Measurements from ENCODE around the gene COQ2. TPM values are rescaled to one million over a fixed set of nuclear protein-coding genes. Genes with fewer than 3 reads are reported as not detected.
"Not testable (repeated sequence)": the region's sequence is repeated elsewhere in the genome, so short reads cannot be mapped to it uniquely, and the experiment has no call there.

The COQ2 gene
- polyA plus RNA-seq, 2 donors, result 9.1 to 12.5 TPM

GRCh38 chr4:83235645-83236133 lies 48.9 kb downstream of the COQ2 start:
- H3K27ac ChIP-seq (ENCODE audit: low read depth in 2 of 2, low read length in 1 of 2); H3K4me1 ChIP-seq (ENCODE audit: control insufficient read depth in 2 of 2, insufficient read depth in 2 of 2, low read length in 1 of 2); H3K4me3 ChIP-seq (ENCODE audit: low read depth in 1 of 2, low read length in 2 of 2); H3K9me3 ChIP-seq (ENCODE audit: control insufficient read depth in 2 of 2, insufficient read depth in 1 of 2, low read depth in 1 of 2, low read length in 1 of 2); H3K27me3 ChIP-seq (ENCODE audit: control insufficient read depth in 1 of 2, insufficient read depth in 2 of 2, low read length in 2 of 2); H3K36me3 ChIP-seq (ENCODE audit: control insufficient read depth in 2 of 2, insufficient read depth in 2 of 2, low read length in 1 of 2): not testable (repeated sequence)
- 64 to 78% methylated on average over 3 of the region's 3 CpGs for WGBS, 2 donors

DNA sequence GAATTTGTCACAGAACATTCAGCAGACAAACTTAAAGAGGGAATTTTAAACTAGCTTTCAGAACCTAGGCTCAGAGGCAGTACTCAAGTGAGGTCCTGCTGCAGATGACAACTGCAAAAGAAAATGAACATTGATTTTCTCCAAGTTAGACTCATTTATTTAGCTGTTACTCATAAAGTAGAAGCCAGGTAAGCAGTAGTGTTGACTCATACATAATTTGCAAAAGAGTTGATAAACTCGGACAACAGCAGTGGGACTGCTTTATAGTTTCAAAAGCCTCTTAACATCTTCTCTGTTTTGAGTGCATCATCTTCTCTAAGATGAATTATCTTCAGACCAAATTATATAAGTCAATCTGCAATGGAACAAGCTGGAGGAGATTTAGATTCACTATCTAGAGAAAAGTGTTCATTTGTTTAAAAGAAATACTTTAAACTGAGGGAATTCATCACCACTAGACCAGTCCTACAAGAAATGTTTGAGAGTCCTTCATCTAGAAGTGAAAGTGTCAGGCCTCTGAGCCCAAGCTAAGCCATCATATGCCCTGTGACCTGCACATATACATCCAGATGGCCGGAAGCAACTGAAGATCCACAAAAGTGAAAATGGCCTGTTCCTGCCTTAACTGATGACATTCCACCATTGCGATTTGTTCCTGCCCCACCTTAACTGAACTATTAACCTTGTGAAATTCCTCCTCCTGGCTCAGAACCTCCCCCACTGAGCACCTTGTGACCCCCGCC lies 49.5 kb downstream of the COQ2 start:
- H3K27me3 ChIP-seq (ENCODE audit: control insufficient read depth in 1 of 2, insufficient read depth in 2 of 2, low read length in 2 of 2), result no peaks in the 10 kb centered on the region
- 83 to 87% methylated on average over 4 of the region's 4 CpGs for WGBS, 2 donors
- H3K36me3 ChIP-seq (ENCODE audit: control insufficient read depth in 2 of 2, insufficient read depth in 2 of 2, low read length in 1 of 2), result no peaks in the 10 kb centered on the region
- no peak overlapping the region for H3K4me3 ChIP-seq (ENCODE audit: low read depth in 1 of 2, low read length in 2 of 2)
- no peaks in the 10 kb centered on the region for H3K9me3 ChIP-seq (ENCODE audit: control insufficient read depth in 2 of 2, insufficient read depth in 1 of 2, low read depth in 1 of 2, low read length in 1 of 2)
- H3K4me1 ChIP-seq (ENCODE audit: control insufficient read depth in 2 of 2, insufficient read depth in 2 of 2, low read length in 1 of 2), result no peaks in the 10 kb centered on the region
- H3K27ac ChIP-seq (ENCODE audit: low read depth in 2 of 2, low read length in 1 of 2), result no peak overlapping the region

GRCh38 chr4:83234387-83234786 lies 50.2 kb downstream of the COQ2 start:
- not testable (repeated sequence) for H3K36me3 ChIP-seq (ENCODE audit: control insufficient read depth in 2 of 2, insufficient read depth in 2 of 2, low read length in 1 of 2); H3K27me3 ChIP-seq (ENCODE audit: control insufficient read depth in 1 of 2, insufficient read depth in 2 of 2, low read length in 2 of 2); H3K4me1 ChIP-seq (ENCODE audit: control insufficient read depth in 2 of 2, insufficient read depth in 2 of 2, low read length in 1 of 2); H3K9me3 ChIP-seq (ENCODE audit: control insufficient read depth in 2 of 2, insufficient read depth in 1 of 2, low read depth in 1 of 2, low read length in 1 of 2); H3K4me3 ChIP-seq (ENCODE audit: low read depth in 1 of 2, low read length in 2 of 2); H3K27ac ChIP-seq (ENCODE audit: low read depth in 2 of 2, low read length in 1 of 2)
- WGBS, 2 donors, result 84 to 87% methylated on average over 3 of the region's 3 CpGs

DNA sequence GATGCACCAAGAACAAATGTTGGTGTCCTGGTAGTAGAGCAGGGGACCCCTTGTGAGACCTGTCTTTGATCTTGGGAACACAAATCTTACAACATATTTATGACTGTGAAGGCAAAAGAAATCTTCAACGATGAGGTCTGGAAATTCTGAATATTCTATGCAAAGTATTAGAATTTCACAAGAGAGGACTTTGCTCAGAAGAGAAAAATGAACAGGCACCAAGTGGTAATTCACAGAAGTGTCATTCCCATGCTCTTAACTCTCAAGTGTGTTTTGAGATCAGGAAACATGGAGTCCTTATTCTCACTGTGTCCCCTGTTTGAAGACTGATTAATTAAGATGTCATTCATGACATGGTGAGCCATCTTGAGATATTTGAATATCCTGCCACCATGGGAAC lies 52.5 kb downstream of the COQ2 start:
- Histone ChIP-seq H3K27ac (ENCODE audit: low read depth in 2 of 2, low read length in 1 of 2) (no peak overlapping the region), H3K36me3 (ENCODE audit: control insufficient read depth in 2 of 2, insufficient read depth in 2 of 2, low read length in 1 of 2) (no peaks in the 10 kb centered on the region), H3K4me1 (ENCODE audit: control insufficient read depth in 2 of 2, insufficient read depth in 2 of 2, low read length in 1 of 2) (no peaks in the 10 kb centered on the region), H3K27me3 (ENCODE audit: control insufficient read depth in 1 of 2, insufficient read depth in 2 of 2, low read length in 2 of 2) (no peaks in the 10 kb centered on the region), H3K4me3 (ENCODE audit: low read depth in 1 of 2, low read length in 2 of 2) (no peak overlapping the region), H3K9me3 (ENCODE audit: control insufficient read depth in 2 of 2, insufficient read depth in 1 of 2, low read depth in 1 of 2, low read length in 1 of 2) (no peaks in the 10 kb centered on the region)
- WGBS, 2 donors, result 58 to 73% methylated on average over 1 of the region's 1 CpG

DNA sequence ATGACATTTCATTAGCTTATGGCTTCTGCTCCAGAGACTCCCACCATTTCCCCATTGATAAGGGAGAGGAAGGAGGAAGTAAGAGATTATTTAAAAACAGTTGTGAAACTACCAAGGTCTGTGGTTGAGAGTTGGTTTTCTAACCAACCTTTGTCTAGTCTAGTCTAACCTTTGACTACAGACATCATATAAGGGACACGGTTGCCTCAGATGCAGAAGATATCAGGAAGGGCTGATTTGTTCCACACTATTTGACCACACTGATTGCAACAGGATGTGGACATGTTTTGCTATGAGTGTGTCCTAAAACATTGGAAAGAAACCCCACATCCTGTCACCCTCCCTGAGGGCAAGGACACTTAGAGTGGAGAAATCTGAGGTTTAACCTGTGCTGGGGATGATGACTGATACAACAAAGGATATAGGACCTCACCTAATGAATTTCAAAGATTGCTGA lies 53.0 kb downstream of the COQ2 start:
- H3K27ac ChIP-seq (ENCODE audit: low read depth in 2 of 2, low read length in 1 of 2), result no peak overlapping the region
- no peaks in the 10 kb centered on the region for H3K27me3 ChIP-seq (ENCODE audit: control insufficient read depth in 1 of 2, insufficient read depth in 2 of 2, low read length in 2 of 2)
- no peaks in the 10 kb centered on the region for H3K4me1 ChIP-seq (ENCODE audit: control insufficient read depth in 2 of 2, insufficient read depth in 2 of 2, low read length in 1 of 2)
- H3K9me3 ChIP-seq (ENCODE audit: control insufficient read depth in 2 of 2, insufficient read depth in 1 of 2, low read depth in 1 of 2, low read length in 1 of 2), result no peaks in the 10 kb centered on the region
- WGBS, 2 donors, result 55 to 72% methylated on average over 1 of the region's 1 CpG
- no peaks in the 10 kb centered on the region for H3K36me3 ChIP-seq (ENCODE audit: control insufficient read depth in 2 of 2, insufficient read depth in 2 of 2, low read length in 1 of 2)
- H3K4me3 ChIP-seq (ENCODE audit: low read depth in 1 of 2, low read length in 2 of 2), result no peak overlapping the region

DNA sequence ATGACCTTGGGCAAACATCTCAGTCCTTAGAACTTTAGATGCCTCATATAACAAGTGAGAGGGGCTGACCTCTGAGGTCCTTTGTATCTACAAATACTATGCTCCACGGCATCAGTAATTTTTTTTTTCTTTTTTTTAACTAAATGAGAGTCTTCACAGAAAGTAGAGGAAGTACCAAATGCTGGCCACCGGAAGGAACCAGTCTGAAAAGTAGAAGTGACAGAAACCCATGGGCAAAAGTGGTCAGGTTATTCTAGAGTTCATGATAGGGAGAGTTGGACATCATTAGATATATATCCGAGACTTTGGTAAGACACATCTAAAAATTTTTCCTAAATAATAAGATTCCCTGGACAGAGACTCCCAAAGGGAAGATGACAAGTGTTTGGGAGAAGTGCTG lies 53.7 kb downstream of the COQ2 start:
- no peaks in the 10 kb centered on the region for H3K36me3 ChIP-seq (ENCODE audit: control insufficient read depth in 2 of 2, insufficient read depth in 2 of 2, low read length in 1 of 2)
- no peaks in the 10 kb centered on the region for H3K27me3 ChIP-seq (ENCODE audit: control insufficient read depth in 1 of 2, insufficient read depth in 2 of 2, low read length in 2 of 2)
- no peak overlapping the region for H3K4me3 ChIP-seq (ENCODE audit: low read depth in 1 of 2, low read length in 2 of 2)
- H3K27ac ChIP-seq (ENCODE audit: low read depth in 2 of 2, low read length in 1 of 2), result no peak overlapping the region
- H3K9me3 ChIP-seq (ENCODE audit: control insufficient read depth in 2 of 2, insufficient read depth in 1 of 2, low read depth in 1 of 2, low read length in 1 of 2), result no peaks in the 10 kb centered on the region
- no peaks in the 10 kb centered on the region for H3K4me1 ChIP-seq (ENCODE audit: control insufficient read depth in 2 of 2, insufficient read depth in 2 of 2, low read length in 1 of 2)
- WGBS, 2 donors, result 74 to 77% methylated on average over 3 of the region's 3 CpGs

DNA sequence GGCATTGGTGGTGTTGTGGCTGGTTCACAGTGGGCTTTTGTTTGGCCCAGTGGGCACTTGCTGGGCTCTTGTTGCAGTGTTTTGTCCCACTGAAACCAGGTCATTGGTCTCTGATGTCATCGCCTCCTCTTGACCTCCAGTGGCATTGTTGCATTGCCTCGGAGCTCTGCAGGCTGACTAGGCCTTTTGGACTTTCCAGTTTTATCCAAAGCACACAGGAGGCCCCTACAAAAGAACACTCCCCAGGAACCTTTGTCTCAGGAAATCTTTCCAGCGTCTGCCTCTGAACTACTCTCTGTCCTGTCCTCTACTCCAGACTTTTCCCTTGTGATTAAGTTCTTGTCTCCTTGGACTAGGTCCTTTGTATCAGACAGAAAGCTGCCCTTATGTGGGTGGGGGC lies 54.8 kb downstream of the COQ2 start:
- no peaks in the 10 kb centered on the region for H3K27me3 ChIP-seq (ENCODE audit: control insufficient read depth in 1 of 2, insufficient read depth in 2 of 2, low read length in 2 of 2)
- no peaks in the 10 kb centered on the region for H3K4me1 ChIP-seq (ENCODE audit: control insufficient read depth in 2 of 2, insufficient read depth in 2 of 2, low read length in 1 of 2)
- WGBS, 2 donors, result 82 to 87% methylated on average over 3 of the region's 3 CpGs
- H3K4me3 ChIP-seq (ENCODE audit: low read depth in 1 of 2, low read length in 2 of 2), result no peak overlapping the region
- no peaks in the 10 kb centered on the region for H3K36me3 ChIP-seq (ENCODE audit: control insufficient read depth in 2 of 2, insufficient read depth in 2 of 2, low read length in 1 of 2)
- no peaks in the 10 kb centered on the region for H3K9me3 ChIP-seq (ENCODE audit: control insufficient read depth in 2 of 2, insufficient read depth in 1 of 2, low read depth in 1 of 2, low read length in 1 of 2)
- H3K27ac ChIP-seq (ENCODE audit: low read depth in 2 of 2, low read length in 1 of 2), result no peak overlapping the region

DNA sequence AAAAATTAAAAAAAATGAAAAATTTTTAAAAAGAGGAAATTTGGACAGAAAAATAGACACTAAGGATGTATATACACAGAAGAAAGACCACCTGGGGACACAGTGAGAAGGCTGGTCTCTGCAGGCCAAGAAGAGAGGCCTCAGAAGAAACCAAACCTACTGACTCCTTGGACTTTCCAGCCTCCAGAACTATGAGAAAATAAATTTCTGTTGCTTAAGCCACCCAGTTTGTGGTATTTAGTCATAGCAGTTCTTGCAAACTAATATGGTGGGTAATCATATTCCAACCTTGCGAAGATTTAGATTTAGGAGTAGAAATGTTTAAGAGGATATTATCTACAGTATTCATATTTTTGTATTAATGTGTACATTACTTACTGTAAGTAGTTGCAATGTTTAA lies 56.4 kb downstream of the COQ2 start:
- Histone ChIP-seq H3K36me3 (ENCODE audit: control insufficient read depth in 2 of 2, insufficient read depth in 2 of 2, low read length in 1 of 2) (no peaks in the 10 kb centered on the region), H3K9me3 (ENCODE audit: control insufficient read depth in 2 of 2, insufficient read depth in 1 of 2, low read depth in 1 of 2, low read length in 1 of 2) (no peaks in the 10 kb centered on the region), H3K27ac (ENCODE audit: low read depth in 2 of 2, low read length in 1 of 2) (no peak overlapping the region), H3K4me3 (ENCODE audit: low read depth in 1 of 2, low read length in 2 of 2) (no peak overlapping the region), H3K27me3 (ENCODE audit: control insufficient read depth in 1 of 2, insufficient read depth in 2 of 2, low read length in 2 of 2) (no peaks in the 10 kb centered on the region), H3K4me1 (ENCODE audit: control insufficient read depth in 2 of 2, insufficient read depth in 2 of 2, low read length in 1 of 2) (no peaks in the 10 kb centered on the region)
- WGBS, 2 donors, result 97 to 100% methylated on average over 1 of the region's 1 CpG

DNA sequence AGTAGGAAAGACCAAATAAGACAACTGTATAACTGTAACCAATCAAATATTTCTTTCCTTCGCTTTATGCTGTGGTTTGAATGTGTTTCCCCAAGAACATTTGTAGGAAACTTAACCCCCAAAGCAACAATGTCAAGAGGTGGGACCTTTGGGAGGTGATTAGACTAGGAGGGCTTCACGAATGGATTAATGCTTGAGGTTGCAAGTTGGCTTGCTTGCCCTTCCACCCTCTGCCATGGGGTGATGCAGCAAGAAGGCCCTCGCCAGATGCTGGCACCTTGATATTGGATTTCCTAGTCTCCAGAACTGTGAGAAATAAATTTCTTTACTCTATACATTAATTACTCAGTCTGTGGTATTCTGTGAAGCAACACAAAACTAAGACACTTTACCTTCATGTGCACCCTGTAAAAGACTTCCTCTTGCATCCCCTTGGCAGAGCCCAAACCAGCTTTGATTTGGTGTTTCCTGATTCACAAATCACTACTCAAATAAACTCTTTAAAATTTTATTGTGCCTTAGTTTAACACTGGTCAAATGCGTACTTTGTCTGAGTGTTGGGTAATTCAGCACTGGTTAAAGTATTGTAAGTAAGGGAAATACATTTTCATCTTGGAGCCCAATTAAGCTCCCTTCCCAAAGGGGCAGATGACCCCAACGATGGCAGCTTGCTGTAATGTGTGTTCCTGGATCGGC lies 59.9 kb downstream of the COQ2 start:
- H3K27ac ChIP-seq (ENCODE audit: low read depth in 2 of 2, low read length in 1 of 2), result no peak overlapping the region
- H3K4me3 ChIP-seq (ENCODE audit: low read depth in 1 of 2, low read length in 2 of 2), result no peak overlapping the region
- no peaks in the 10 kb centered on the region for H3K9me3 ChIP-seq (ENCODE audit: control insufficient read depth in 2 of 2, insufficient read depth in 1 of 2, low read depth in 1 of 2, low read length in 1 of 2)
- no peaks in the 10 kb centered on the region for H3K36me3 ChIP-seq (ENCODE audit: control insufficient read depth in 2 of 2, insufficient read depth in 2 of 2, low read length in 1 of 2)
- H3K27me3 ChIP-seq (ENCODE audit: control insufficient read depth in 1 of 2, insufficient read depth in 2 of 2, low read length in 2 of 2), result no peaks in the 10 kb centered on the region
- WGBS, 2 donors, result 92 to 94% methylated on average over 6 of the region's 6 CpGs
- no peaks in the 10 kb centered on the region for H3K4me1 ChIP-seq (ENCODE audit: control insufficient read depth in 2 of 2, insufficient read depth in 2 of 2, low read length in 1 of 2)

DNA sequence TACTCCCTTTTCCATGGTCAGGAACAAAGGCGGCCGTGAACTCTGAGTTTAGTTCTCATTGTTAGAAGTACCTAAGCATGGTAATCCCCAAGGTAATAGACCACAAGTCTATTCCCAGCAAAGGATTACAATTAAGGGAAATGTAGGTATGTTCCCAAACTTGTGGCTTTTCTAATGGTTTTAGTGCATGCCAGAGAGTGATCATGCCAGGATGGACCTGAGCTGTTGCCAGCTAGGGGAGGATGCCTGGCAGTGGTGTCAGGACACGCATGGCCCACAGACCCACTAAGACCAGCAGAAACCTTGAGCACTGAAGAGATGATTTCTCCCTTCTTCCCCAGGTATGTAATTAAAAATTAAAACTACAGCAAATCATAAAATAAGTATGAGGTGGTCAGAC lies 60.8 kb downstream of the COQ2 start:
- Histone ChIP-seq H3K27me3 (ENCODE audit: control insufficient read depth in 1 of 2, insufficient read depth in 2 of 2, low read length in 2 of 2) (no peaks in the 10 kb centered on the region), H3K4me1 (ENCODE audit: control insufficient read depth in 2 of 2, insufficient read depth in 2 of 2, low read length in 1 of 2) (peaks cover 0 to 3% of the 10 kb centered on the region in 2 donors), H3K36me3 (ENCODE audit: control insufficient read depth in 2 of 2, insufficient read depth in 2 of 2, low read length in 1 of 2) (no peaks in the 10 kb centered on the region), H3K4me3 (ENCODE audit: low read depth in 1 of 2, low read length in 2 of 2) (no peak overlapping the region), H3K9me3 (ENCODE audit: control insufficient read depth in 2 of 2, insufficient read depth in 1 of 2, low read depth in 1 of 2, low read length in 1 of 2) (no peaks in the 10 kb centered on the region), H3K27ac (ENCODE audit: low read depth in 2 of 2, low read length in 1 of 2) (no peak overlapping the region)
- WGBS, 2 donors, result 89 to 95% methylated on average over 3 of the region's 3 CpGs

All from esophagus (tissue), 2 donors.